Stimulated activated naive CD4-positive, alpha-beta T cell treated with Interleukin-2 at 50 U/mL for 16 hours (primary cell): ENCODE measurements around the gene COQ5.

Experiments used
- DNase-seq: peaks from one replicate; lab custom pipeline; 2025; lab: John Stamatoyannopoulos, UW

COQ5 gene

DNA sequence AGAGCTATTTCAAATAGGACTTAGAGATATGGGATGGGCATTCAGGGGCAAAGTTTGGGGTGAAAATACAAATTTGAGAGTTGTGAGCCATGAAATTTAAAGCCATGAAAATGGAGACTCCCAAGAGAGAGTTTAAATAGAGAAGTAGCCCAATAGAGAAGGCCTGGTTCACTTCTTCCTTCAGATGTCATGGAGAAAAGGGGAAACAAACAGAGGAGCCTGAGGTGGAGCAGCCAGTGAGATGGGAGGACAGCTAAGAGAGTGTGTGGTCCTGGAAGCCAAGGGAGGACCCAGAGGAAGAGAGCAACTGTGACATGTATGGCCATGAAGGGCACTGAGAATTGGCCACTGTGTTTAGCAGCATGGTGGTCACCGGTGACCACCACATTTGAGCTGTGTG lies 45.3 kb downstream of the COQ5 start:
- DNase-seq = no peak

GRCh38 chr12:120481022-120481767 lies 47.8 kb downstream of the COQ5 start:
- no peak for DNase-seq

GRCh38 chr12:120480211-120480610 lies 48.7 kb downstream of the COQ5 start:
- DNase-seq = no peak

GRCh38 chr12:120479458-120479857 lies 49.5 kb downstream of the COQ5 start:
- no peak for DNase-seq

GRCh38 chr12:120475643-120476042 lies 53.3 kb downstream of the COQ5 start:
- no peak for DNase-seq

GRCh38 chr12:120474616-120474960 lies 54.4 kb downstream of the COQ5 start:
- no peak for DNase-seq

GRCh38 chr12:120473807-120474615 lies 54.9 kb downstream of the COQ5 start:
- DNase-seq = no peak

DNA sequence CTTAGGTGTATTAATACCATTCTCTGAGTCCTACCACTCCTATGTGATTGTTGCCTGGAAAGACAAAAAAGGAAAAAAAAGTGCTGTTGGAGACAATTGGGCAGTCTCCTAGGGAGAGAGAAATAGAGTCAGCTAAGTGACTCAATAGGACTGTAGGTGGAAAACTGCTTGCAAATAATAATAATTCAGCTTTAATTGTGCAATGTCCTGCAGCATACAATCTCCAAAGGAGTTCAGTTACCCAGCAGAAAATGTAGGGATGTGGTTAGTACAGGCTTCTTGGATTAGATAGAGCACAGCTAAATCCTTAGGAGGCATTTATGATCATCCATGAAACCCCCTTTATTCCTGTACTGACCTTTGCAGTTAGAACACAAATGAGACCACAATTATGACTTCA lies 56.4 kb downstream of the COQ5 start:
- DNase-seq = no peak

- DNase-seq = no peak
These were observed 58.7 kb downstream of the COQ5 start for GRCh38 chr12:120470150-120470784.

DNA sequence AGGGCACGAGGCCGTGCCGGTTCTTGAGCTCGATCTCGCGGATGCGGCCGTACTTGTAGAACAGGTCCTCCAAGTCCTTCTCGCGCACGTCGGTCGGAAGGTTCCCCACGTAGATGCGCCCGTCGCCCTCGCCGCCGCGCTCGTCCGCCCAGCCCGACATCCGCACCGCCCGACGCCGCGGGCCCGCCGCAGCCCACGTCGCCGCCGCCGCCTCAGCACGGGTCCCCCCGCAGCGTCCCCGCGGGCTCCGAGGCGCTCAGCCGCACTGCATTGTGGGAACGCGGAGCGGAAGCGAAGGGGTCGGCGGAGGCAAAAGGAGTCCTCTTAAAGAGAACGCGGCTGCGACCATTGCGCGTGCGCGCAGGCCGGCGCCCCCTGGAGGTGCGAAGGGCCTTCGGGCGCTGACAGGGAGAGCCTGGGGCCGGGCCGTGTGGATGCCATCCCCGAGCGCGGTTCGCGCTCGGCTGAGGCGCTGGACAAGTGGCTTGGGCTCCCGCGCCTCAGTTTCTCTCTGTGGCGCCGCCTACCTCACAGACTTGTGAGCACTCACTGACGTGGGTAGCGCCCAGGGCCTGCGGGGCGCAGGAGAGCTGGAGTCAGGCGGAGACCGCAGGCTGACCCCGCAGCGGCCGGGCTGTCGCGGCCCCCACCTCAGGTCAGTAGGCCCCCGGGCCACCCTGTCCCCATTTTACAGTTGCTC lies 59.4 kb downstream of the COQ5 start, which contains the start of gene SRSF9:
Gene SRSF9, minus strand, starts transcription at position 299 of the 700 bp plus-strand sequence. Its CDS starts 139 bp downstream, at position 160.
- DNase-seq = peak; percentile 96

DNA sequence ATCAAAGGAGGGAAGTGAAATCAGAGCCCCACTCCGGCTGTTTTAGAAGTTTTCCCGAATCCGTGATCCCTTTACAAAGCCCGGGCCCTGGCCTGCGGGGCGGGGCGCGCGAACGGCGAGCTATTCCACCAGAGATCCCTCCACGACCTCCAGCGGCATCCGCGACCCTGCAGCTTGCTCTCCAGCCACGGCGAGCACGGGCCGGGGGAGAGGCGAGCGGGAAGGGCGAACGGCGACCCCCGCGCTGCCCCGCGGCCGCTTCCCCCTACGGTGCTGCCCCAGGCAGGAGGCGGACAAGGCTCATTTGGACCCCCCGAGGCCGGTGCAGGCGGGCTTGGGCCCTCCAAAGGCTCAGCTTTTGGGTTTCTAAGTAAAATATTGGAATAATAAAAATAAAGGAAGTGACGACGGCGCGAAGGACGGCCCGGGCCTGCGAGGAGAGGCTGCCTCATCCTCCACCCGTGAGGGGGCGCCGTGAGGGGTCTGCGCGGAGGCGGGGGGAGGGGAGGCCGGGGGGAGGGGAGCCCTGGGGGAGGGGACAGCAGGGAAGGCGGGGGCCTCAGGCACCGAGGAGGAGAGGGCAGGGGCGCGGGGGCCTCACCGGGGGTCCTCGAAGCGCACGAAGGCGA lies 60.0 kb downstream of the COQ5 start:
- DNase-seq = peak; percentile 59

- DNase-seq = no peak
These were observed 60.6 kb downstream of the COQ5 start for GRCh38 chr12:120468325-120468820.

DNA sequence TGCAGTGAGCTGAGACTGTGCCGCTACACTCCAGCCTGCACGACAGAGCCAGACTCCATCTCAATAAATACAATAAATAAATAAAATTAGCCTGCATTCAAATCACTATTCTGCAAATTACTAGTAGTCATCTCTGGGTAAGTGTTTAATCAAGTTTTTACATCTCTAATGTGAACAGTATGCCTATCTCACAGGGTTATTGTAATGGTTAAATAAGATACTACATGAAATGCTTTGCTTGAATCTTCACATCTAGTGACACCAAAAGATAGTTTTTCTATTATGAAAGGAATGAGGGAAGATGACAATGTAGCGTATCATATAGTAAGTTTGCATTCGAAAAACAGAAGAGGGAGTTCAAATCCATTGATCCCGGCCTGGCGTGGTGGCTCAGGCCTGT lies 61.5 kb downstream of the COQ5 start:
- DNase-seq = no peak

- peak; percentile 27 for DNase-seq
These were observed 62.2 kb downstream of the COQ5 start for GRCh38 chr12:120466560-120467315.

GRCh38 chr12:120465756-120466155 lies 63.2 kb downstream of the COQ5 start:
- DNase-seq = no peak

GRCh38 chr12:120463712-120464111 lies 65.2 kb downstream of the COQ5 start:
- DNase-seq = no peak

GRCh38 chr12:120462099-120462640 lies 66.8 kb downstream of the COQ5 start:
- no peak for DNase-seq

DNA sequence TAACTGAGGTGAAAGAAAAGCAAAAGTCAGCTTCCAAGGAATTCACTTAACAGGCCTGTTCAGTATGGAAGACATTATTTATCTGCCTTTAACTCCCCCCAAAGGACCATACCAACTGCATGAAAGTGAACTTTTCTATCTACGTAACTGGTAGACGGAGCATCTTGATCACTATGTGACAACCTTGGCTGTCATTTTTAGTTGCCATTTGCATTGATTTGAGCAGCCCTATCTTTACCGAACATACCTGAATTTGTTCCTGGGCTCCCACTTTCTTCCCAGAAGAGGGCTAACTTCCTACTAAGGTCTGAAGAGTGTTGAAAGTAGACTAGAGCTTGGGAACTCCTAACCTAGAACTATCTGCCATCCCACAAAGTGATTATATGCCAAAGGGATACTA lies 68.8 kb downstream of the COQ5 start:
- no peak for DNase-seq

DNA sequence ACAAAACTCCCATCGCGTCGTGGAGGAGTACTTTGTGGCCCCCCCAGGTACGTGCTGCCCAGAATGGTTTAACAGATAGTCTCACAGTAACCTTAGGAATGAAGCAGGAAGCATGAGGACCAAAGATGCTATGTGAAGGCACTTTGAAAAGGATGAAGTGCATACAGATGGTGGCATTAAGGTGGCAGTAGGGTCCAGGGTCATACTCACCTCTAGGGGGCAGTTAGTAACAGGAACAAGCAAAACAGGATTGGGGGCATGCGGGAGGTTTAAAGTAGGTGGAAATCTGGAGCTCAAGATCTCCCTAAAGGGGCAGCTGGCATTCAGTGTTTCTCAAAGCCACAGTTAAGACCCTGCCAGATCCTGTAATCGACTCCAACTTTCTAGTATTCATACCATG lies 71.8 kb downstream of the COQ5 start:
- no peak for DNase-seq

DNA sequence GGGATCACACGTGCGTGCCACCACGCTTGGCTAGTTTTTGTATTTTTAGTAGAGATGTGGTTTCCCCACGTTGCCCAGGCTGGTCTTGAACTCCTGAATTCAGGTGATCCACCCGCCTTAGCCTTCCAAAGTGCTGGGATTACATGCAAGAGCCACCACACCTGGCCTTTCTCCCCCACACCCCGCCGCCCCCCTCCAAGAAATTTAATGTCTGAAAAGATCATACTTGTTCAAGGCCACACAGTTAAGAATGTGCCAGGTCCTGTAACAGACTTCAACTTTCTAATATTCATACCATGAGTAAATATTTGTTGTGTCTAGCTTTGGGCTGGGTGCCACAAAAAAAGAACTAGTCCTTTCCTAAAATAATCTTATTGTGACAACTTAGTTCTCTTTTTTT lies 73.7 kb downstream of the COQ5 start:
- no peak for DNase-seq

DNA sequence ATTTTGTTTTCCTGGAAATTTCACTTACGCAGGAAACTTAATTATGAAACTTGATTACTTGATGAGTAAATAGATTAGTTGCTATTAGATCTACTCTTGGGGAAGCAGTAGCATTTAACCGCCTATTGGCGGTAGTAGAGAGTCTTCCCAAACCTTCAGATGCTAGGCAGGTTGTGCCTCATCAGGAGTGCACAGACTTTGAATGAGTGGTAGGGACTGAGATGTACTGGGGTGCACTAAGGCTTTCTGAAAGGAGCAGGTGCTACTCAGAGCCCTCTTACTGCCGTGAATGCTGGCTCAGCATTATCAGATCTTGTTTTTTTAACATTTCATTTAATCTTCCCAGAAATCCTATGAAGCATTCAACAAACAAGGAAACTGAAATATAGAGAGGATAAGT lies 75.0 kb downstream of the COQ5 start:
- DNase-seq = peak; percentile 1
